GM06990 (cell line): ENCODE measurements around the gene LPIN1.

Source experiments
- DNase-seq: peaks from one replicate; pipeline ENCODE4 v3.0.0-alpha.2; 2011; ENCODE audit not compliant: insufficient read length; ENCODE audit errors: extremely low read depth
- H3K27me3 ChIP-seq: replicated peaks from 2 replicates; pipeline ENCODE4 v1.6.0; 2011; ENCODE audit warnings: low read length; ENCODE audit not compliant: control insufficient read depth, insufficient read depth
- H3K36me3 ChIP-seq: 2 replicates; pipeline ENCODE4 v1.5.1; 2011; ENCODE audit warnings: low read length; ENCODE audit not compliant: control insufficient read depth, insufficient read depth
- H3K4me3 ChIP-seq: replicated peaks from 2 replicates; pipeline ENCODE4 v1.5.1; 2011; ENCODE audit warnings: low read depth, mild to moderate bottlenecking, control low read depth, low read length
- TF ChIP-seq, protein P1 (sequence below): IDR thresholded peaks from 2 replicates; pipeline ENCODE4 v1.5.1; 2011; ENCODE audit warnings: low read length, control low read depth, mild to moderate bottlenecking, inconsistent platforms; ENCODE audit not compliant: insufficient read depth, poor library complexity, severe bottlenecking

LPIN1 gene

DNA sequence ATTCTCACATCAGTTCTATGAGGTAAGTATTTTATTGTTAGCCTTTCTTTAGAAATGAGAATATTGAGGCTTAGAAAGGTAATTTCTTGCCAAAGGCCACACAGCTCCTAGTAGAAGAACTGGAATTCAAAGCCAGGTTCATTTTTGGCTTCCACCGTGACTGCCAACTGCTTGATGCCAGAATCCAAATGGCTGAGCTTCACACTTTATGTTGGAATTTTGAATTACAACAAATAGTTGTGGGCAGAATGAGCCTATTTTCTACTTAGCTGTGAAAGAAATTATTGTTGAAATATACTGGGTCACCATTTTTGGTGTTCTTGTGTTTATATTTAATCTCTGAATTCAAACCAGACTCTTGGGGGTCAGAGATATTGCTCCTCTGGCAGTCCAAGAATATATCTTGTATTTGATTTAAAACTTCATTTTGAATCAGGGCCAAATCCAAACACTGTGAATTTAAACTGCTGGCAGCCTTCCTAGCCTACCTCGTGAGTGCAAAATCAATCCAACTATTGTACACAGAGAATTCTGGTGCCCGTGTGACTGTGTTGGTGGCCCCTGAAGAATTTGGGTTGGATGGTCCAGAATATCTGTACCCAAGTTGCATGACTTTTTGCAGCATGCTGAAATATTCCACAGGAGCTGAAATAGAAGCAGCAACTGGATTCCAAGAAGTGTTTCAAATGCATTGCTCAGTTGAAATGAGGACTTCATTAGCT, 35.6 kb upstream of the LPIN1 start:
- TF ChIP-seq, protein P1, sequence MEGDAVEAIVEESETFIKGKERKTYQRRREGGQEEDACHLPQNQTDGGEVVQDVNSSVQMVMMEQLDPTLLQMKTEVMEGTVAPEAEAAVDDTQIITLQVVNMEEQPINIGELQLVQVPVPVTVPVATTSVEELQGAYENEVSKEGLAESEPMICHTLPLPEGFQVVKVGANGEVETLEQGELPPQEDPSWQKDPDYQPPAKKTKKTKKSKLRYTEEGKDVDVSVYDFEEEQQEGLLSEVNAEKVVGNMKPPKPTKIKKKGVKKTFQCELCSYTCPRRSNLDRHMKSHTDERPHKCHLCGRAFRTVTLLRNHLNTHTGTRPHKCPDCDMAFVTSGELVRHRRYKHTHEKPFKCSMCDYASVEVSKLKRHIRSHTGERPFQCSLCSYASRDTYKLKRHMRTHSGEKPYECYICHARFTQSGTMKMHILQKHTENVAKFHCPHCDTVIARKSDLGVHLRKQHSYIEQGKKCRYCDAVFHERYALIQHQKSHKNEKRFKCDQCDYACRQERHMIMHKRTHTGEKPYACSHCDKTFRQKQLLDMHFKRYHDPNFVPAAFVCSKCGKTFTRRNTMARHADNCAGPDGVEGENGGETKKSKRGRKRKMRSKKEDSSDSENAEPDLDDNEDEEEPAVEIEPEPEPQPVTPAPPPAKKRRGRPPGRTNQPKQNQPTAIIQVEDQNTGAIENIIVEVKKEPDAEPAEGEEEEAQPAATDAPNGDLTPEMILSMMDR, result no peak
- no peak for DNase-seq
- Histone ChIP-seq H3K36me3 (no peaks in the 10 kb centered on the region), H3K4me3 (no peak overlapping the region), H3K27me3 (peaks cover 6% of the 10 kb centered on the region)

DNA sequence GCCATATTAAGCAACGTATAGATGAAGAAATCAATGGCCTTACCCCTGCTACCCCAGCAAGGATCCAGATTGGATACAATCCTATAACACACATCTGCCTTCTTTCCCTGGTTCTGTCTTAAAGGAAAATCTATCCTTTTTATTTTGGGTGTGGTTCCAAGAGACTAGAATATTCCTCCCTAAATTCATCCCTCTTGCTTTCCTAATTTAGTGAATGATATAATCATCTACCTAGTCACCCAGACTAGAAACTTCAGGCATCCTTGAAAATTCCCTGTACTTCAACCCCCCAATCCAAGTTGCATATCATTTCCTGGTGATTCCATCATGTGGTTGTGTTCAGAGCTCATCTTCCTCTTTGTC, 35.1 kb upstream of the LPIN1 start:
- H3K27me3 ChIP-seq, result peaks cover 6% of the 10 kb centered on the region
- H3K36me3 ChIP-seq, result no peaks in the 10 kb centered on the region
- no peak for DNase-seq
- H3K4me3 ChIP-seq, result no peak overlapping the region
- TF ChIP-seq, protein P1, result no peak

DNA sequence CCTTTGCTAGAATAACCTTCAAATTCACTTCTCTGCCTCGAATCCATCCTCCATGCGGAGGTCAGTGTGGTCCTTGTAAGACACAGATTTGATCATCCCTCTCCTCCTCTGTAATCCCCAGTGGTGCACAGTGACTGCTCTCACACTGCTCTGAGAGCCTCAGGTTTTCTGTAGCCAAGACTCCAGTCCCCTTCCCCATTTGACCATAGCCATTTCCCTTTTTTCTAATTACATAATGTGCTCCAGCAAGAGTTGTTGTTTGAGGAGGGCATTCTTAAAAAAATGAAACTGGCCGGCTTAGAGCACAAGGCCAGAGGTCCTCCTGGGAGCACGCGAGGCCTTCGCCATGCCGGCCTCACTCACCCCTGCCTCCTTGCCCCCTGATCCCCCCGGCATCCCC, 34.7 kb upstream of the LPIN1 start:
- no peak overlapping the region for H3K4me3 ChIP-seq
- TF ChIP-seq, protein P1, result no peak

DNA sequence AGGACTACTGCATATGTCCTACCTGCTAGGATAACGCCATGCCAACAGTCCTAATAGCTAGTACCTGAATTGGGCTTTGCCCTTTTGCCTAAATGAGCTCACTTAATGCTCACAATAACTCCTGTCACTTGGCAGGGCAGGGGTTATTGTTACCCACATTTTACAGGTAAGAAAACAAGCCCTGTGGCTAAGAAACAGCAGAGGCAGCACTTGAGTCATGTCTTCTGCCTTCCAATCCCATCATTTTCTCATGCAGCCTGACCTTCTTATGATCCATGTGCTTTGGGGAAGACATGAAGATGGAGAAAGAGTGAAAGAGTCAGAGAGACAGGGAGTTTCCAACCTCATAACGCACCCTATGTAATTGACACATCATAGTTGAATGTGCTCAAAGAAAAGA, 33.6 kb upstream of the LPIN1 start:
- DNase-seq, result no peak
- TF ChIP-seq, protein P1, result no peak
- H3K27me3 ChIP-seq, result peaks cover 6% of the 10 kb centered on the region
- no peaks in the 10 kb centered on the region for H3K36me3 ChIP-seq
- no peak overlapping the region for H3K4me3 ChIP-seq

More for the DNA sequence above, 34.7 kb upstream of the LPIN1 start:
- DNase-seq, result no peak
- Histone ChIP-seq H3K36me3 (no peaks in the 10 kb centered on the region), H3K27me3 (peaks cover 6% of the 10 kb centered on the region)

DNA sequence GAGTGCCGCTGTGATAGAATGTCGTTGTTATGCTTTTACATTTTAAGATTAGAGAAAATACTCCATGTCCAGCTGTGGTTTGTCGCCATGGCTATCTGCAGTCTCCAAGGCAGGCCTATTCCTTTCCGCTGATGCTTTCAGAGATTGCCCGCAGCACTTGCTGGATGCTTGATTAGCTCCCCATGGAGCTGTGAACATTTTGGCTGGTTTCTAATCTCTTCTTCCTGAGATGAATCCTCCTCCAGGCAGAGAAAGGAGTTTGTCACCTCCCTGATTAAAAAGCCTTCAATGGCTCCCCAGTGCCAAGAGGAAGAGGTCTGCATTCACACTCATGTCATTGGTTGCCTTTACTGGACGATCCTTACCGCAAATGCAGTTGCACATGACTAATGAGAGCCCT, 32.6 kb upstream of the LPIN1 start:
- Histone ChIP-seq H3K27me3 (peaks cover 6% of the 10 kb centered on the region), H3K36me3 (no peaks in the 10 kb centered on the region), H3K4me3 (no peak overlapping the region)
- TF ChIP-seq, protein P1, result no peak
- DNase-seq, result no peak

DNA sequence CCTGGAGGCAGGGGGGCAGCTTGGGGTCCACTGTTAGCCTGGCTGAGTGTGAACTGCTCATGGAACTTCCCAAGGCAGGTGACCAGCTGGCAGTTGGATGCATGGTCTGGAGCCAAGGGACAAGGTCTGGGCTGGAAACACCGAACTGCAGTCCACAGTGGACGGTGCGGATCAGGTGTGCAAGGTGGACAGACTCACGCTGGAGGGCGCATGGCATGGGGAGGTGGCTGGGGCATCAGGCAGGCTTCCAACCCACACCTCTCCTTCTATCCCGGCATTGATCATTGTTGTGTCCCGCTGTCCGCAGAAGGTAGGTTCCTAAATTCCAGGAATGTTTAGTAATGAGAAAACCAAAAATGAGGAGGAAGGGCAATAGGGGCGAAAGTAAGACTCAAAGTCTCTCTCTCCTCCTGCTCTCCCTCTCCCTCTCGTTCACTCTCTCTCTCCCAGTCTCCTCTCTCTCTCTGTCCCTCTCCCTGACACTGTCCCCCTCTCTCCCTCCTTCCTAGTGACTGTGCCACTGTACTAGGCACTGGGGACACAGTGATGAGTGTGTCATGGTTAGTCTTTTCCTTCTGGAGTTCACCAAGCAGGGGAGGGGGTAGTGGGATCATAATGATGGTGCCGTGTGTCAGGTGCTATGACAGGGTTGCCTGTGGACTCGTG, 30.3 kb upstream of the LPIN1 start:
- Histone ChIP-seq H3K27me3 (peaks cover 8% of the 10 kb centered on the region), H3K4me3 (no peak overlapping the region), H3K36me3 (no peaks in the 10 kb centered on the region)
- TF ChIP-seq, protein P1, result no peak
- no peak for DNase-seq
